Activated naive CD8-positive, alpha-beta T cell treated with anti-CD3 and anti-CD28 coated beads for 36 hours (primary cell): ENCODE measurements around the gene BFSP2. TPM values are rescaled to one million over a fixed set of nuclear protein-coding genes. Genes with fewer than 3 reads are reported as not detected.
A peak's percentile ranks its signal among the peaks of the same experiment; 100 is the strongest.

ENCODE experiments used
- DNase-seq: peaks from one replicate; pipeline ENCODE4 v3.0.0; 2021
- H3K27ac Mint-ChIP-seq: one replicate; pipeline ENCODE4 v1.8.0; 2022; ENCODE audit warnings: mild to moderate bottlenecking, moderate library complexity, mixed read lengths
- H3K27me3 Mint-ChIP-seq: one replicate; pipeline ENCODE4 v1.8.0; 2022; ENCODE audit warnings: mild to moderate bottlenecking, mixed read lengths
- H3K36me3 Mint-ChIP-seq: one replicate; pipeline ENCODE4 v1.8.0; 2021; ENCODE audit warnings: mild to moderate bottlenecking, mixed read lengths
- H3K4me1 Mint-ChIP-seq: one replicate; pipeline ENCODE4 v1.8.0; 2021; ENCODE audit warnings: mixed read lengths
- H3K4me3 Mint-ChIP-seq: one replicate; pipeline ENCODE4 v1.8.0; 2022; ENCODE audit warnings: mild to moderate bottlenecking, moderate library complexity, mixed read lengths
- H3K9me3 Mint-ChIP-seq: one replicate; pipeline ENCODE4 v1.8.0; 2022; ENCODE audit warnings: mixed read lengths
- total RNA-seq, 2 experiments: library from RNA; stranded (reverse); gene quantifications; one replicate each; pipeline ENCODE4 v1.2.3, GENCODE V29; 2021

The BFSP2 gene
- total RNA-seq, 2 experiments from 2014 or later = not detected

DNA sequence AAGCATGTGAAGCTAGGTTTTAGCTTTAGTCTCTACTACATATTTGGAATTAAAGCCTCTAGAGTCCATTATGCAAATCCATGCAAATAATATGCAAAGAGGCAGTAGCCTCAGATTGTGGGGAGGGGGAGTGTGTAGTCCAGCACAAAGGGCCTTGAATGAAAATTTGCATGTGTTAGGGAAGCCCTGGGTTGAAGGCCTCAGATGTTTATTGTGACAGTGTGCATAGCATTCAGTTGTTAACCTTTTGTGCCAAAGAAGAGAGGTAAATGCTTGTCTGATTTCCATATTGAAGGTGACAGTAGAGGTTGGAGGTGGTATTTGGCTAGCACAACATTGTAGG lies 24.5 kb upstream of the BFSP2 start:
- H3K4me3 Mint-ChIP-seq = no peak overlapping the region
- no peaks in the 10 kb centered on the region for H3K27me3 Mint-ChIP-seq
- H3K36me3 Mint-ChIP-seq = no peaks in the 10 kb centered on the region
- H3K4me1 Mint-ChIP-seq = no peaks in the 10 kb centered on the region
- DNase-seq = no peak
- no peak overlapping the region for H3K27ac Mint-ChIP-seq
- no peaks in the 10 kb centered on the region for H3K9me3 Mint-ChIP-seq

DNA sequence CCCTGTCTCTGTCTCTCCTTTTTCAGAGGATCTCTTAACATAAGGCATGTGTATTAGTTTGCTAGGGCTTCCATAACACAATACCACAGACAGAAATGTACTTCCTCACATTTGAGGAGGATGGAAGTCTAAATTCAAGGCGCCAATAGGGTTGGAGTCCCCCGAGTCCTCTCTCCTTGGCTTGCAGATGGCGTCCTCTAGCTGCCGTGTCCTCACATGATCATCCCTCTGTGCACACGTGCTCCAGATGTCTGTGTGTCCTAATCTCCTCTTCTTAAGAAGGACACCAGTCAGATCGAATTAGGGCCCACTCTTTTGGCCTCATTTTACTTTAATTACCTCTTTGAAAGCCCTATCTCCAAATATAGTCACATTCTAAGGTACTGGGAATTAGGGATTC lies 23.0 kb upstream of the BFSP2 start:
- no peaks in the 10 kb centered on the region for H3K36me3 Mint-ChIP-seq
- no peak overlapping the region for H3K27ac Mint-ChIP-seq
- H3K4me1 Mint-ChIP-seq = no peaks in the 10 kb centered on the region
- no peaks in the 10 kb centered on the region for H3K27me3 Mint-ChIP-seq
- H3K4me3 Mint-ChIP-seq = no peak overlapping the region
- H3K9me3 Mint-ChIP-seq = no peaks in the 10 kb centered on the region
- no peak for DNase-seq

DNA sequence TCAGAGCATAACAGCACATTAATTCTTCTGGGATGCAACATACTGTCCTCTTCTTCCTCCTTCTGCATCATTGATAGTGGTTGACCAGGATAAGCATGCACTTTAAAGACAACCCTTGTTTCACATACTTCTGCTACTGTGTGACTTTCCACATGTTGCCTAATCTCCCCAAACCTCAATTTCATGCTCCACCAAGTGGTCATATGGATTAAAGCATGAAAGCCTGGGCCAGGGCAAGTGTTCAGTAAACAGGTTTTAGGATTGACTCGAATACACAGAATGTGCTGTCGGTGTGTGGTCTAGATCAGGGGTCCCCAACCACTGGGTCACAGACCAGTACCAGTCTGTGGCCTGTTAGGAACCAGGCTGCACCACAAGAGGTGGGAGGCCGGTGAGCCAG lies 22.5 kb upstream of the BFSP2 start:
- Mint-ChIP-seq H3K27ac (no peak overlapping the region), H3K27me3 (no peaks in the 10 kb centered on the region), H3K36me3 (no peaks in the 10 kb centered on the region), H3K4me3 (no peak overlapping the region), H3K4me1 (no peaks in the 10 kb centered on the region), H3K9me3 (no peaks in the 10 kb centered on the region)
- DNase-seq = no peak

DNA sequence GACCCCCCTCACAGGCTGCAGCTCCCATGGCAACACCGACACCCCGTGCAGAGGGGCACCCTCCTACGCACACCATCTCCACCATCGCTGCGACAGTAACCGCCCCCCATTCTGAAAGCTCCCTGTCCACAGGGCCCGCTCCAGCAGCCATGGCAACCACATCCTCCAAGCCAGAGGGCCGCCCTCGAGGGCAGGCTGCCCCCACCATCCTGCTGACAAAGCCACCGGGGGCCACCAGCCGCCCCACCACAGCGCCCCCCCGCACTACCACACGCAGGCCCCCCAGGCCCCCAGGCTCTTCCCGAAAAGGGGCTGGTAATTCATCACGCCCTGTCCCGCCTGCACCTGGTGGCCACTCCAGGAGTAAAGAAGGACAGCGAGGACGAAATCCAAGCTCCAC lies 19.9 kb upstream of the BFSP2 start:
- no peak for DNase-seq
- Mint-ChIP-seq H3K9me3 (no peaks in the 10 kb centered on the region), H3K27me3 (no peaks in the 10 kb centered on the region), H3K27ac (no peak overlapping the region), H3K36me3 (no peaks in the 10 kb centered on the region), H3K4me1 (no peaks in the 10 kb centered on the region), H3K4me3 (no peak overlapping the region)

DNA sequence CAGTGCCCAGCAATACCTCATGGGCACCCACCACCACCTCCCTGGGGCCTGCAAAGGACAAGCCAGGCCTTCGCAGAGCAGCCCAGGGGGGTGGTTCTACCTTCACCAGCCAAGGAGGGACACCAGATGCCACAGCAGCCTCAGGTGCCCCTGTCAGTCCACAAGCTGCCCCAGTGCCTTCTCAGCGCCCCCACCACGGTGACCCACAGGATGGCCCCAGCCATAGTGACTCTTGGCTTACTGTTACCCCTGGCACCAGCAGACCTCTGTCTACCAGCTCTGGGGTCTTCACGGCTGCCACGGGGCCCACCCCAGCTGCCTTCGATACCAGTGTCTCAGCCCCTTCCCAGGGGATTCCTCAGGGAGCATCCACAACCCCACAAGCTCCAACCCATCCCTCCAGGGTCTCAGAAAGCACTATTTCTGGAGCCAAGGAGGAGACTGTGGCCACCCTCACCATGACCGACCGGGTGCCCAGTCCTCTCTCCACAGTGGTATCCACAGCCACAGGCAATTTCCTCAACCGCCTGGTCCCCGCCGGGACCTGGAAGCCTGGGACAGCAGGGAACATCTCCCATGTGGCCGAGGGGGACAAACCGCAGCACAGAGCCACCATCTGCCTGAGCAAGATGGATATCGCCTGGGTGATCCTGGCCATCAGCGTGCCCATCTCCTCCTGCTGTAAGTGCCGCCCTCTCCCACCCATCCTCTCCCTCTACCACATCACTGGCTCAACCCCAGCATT lies 19.2 kb upstream of the BFSP2 start:
- Mint-ChIP-seq H3K27ac (no peak overlapping the region), H3K4me3 (no peak overlapping the region), H3K4me1 (no peaks in the 10 kb centered on the region), H3K36me3 (no peaks in the 10 kb centered on the region), H3K27me3 (no peaks in the 10 kb centered on the region), H3K9me3 (no peaks in the 10 kb centered on the region)
- no peak for DNase-seq

DNA sequence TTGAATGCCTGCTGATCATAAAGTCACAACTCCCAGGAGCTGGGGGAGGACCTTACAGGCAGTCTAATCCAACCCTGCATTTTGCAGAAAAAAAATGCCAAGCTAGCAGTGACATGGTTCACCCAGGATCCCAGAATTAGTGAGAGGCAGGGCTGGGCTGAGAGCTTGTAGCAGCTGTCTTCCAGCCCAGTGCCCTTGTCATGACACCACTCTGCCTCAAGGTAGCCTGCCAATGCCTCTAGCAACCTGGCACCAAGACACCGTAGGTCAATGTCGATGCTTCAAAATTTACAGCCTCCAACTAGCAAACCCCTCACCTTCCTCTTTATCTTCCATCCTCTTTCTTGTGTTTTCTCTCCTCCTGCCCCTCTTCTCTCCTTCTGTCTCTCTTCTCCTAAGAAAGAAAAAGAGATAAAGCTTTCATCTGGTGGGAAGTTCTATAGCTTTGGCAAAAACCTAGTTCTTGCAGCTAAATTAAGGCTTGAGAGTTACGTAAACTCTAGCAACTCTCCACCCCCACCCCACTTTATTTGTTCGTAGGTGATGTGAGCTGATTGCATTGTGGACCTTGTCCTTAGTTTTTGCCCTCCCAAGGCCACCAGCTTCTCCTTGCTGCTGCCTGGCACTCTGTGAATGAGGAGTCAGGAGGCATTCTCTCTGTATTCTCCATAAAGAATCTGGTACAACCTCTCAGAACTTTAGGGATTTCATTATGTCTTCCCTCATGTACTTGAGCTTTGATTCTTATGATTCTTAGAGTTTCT lies 18.3 kb upstream of the BFSP2 start:
- Mint-ChIP-seq H3K4me3 (no peak overlapping the region), H3K4me1 (no peaks in the 10 kb centered on the region), H3K27ac (no peak overlapping the region), H3K36me3 (no peaks in the 10 kb centered on the region), H3K27me3 (no peaks in the 10 kb centered on the region), H3K9me3 (no peaks in the 10 kb centered on the region)
- no peak for DNase-seq

DNA sequence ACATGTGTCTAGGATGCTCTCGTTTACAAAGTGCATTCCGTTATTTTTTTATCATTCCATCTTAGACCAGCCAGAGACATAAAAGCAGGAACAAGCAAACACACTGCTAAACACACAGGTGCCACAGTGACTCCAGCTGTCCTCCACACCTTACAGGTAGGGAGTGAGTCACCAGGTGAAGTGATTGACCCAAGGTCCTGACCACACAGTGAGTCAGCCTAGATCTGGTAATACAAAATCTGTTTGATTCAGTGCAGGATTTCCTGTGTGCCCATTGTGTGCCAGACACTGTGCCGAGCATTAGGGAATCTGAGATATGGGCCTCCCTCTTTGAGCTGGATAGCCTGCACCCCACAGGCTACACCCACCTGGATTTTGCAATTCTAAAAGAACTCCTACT lies 16.7 kb upstream of the BFSP2 start:
- H3K36me3 Mint-ChIP-seq = no peaks in the 10 kb centered on the region
- no peak overlapping the region for H3K27ac Mint-ChIP-seq
- DNase-seq = no peak
- H3K4me3 Mint-ChIP-seq = no peak overlapping the region
- H3K9me3 Mint-ChIP-seq = no peaks in the 10 kb centered on the region
- no peaks in the 10 kb centered on the region for H3K4me1 Mint-ChIP-seq
- H3K27me3 Mint-ChIP-seq = no peaks in the 10 kb centered on the region

DNA sequence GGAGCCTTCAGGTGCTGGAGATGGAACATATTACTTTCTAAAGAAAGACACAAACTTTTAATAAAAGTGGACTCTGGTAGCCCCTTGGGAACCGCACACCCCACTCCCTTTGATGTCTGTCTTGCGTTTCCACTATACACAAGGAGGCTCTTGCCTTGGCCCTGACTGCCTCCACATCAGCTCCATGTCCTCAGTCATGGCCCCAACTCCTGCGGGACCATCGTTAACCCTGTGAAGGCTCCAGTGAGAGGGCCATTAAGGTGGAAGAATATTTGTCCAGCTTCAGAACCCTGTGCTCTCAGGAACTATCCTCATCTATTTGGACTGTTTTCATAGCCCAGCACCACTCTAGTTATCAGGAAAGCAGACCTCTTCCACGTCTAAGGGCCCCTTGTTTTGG lies 16.1 kb upstream of the BFSP2 start:
- H3K27me3 Mint-ChIP-seq = no peaks in the 10 kb centered on the region
- DNase-seq = no peak
- H3K4me3 Mint-ChIP-seq = no peak overlapping the region
- no peak overlapping the region for H3K27ac Mint-ChIP-seq
- no peaks in the 10 kb centered on the region for H3K36me3 Mint-ChIP-seq
- H3K9me3 Mint-ChIP-seq = no peaks in the 10 kb centered on the region
- no peaks in the 10 kb centered on the region for H3K4me1 Mint-ChIP-seq

DNA sequence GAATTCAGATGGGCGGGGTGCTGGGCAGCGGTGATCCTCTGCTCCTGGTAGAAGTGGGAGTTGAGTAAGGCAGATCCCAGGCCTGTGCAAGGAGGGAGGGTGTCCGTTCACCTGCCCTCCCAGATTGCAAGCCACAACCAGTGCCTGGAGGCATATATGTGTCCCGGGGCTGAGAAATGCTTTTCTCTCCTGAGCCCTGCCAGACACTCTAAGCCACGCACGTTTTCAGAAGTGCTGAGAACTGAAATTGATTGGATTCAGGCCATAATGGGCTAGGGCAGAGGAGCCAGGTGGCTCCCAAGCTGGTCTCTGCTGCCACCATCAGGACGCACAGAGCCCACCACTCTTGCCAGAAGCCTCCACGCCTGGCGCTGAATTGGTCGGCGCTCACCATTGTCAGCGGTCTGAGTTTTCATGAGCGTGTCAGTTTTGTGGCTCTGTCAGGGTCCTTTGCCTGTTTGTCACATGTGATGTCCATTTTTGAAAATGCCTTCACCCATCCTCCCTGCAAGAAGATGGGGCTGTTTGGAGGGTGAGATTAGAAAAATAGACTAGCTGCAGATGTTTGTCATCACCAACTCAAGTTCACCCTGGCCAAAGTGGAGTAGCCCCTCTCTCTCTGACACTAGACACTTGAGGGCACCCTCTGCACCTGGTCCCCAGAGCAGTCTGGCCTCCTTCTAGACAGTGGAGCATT lies 15.4 kb upstream of the BFSP2 start:
- no peaks in the 10 kb centered on the region for H3K9me3 Mint-ChIP-seq

DNA sequence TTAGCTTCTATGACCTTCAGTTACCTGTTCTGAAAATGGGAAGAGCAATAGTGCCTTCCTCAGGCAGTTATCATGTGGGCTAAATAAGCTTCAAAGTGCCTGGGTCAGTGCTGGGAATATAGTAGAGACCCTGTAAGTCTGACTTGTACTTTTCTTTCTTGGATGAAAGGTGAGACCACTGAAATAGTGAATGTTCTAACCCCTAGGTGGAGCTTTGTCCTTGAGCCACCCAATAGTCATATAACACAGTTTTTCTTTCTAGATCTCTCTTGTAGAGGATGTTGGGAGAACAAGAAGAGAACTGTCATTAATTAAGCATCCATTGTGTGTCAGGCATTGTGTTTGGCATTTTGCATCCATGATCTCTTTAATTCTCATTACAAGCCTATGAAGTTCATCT lies 13.0 kb upstream of the BFSP2 start:
- no peak overlapping the region for H3K27ac Mint-ChIP-seq
- H3K4me1 Mint-ChIP-seq = no peaks in the 10 kb centered on the region
- no peak for DNase-seq
- no peaks in the 10 kb centered on the region for H3K27me3 Mint-ChIP-seq
- H3K9me3 Mint-ChIP-seq = no peaks in the 10 kb centered on the region
- no peaks in the 10 kb centered on the region for H3K36me3 Mint-ChIP-seq
- H3K4me3 Mint-ChIP-seq = no peak overlapping the region

More for the DNA sequence above, 15.4 kb upstream of the BFSP2 start:
- Mint-ChIP-seq H3K4me1 (no peaks in the 10 kb centered on the region), H3K4me3 (no peak overlapping the region), H3K27me3 (no peaks in the 10 kb centered on the region), H3K36me3 (no peaks in the 10 kb centered on the region), H3K27ac (no peak overlapping the region)
- DNase-seq = peak; percentile 30

DNA sequence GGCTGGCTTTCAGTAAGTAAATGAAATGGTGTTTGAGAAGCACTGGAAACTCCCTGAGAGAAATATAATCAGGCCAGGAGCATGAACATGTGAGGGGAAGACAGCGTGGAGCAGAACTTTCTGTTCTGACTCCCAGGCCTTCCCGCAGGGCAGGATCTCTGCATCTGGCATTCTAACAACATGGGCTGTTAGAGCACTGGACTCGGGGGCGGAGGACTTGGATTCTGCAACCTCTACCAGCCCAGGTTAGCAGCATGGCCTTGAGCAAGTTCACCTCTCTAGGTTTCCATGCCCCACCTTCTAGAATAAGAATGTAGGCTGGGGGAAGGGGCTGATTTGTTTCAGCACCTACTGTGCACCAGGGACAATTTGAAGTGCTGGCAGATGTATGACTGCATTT lies 12.5 kb upstream of the BFSP2 start:
- H3K4me3 Mint-ChIP-seq = no peak overlapping the region
- H3K36me3 Mint-ChIP-seq = no peaks in the 10 kb centered on the region
- no peaks in the 10 kb centered on the region for H3K27me3 Mint-ChIP-seq
- H3K4me1 Mint-ChIP-seq = no peaks in the 10 kb centered on the region
- H3K27ac Mint-ChIP-seq = no peak overlapping the region
- H3K9me3 Mint-ChIP-seq = no peaks in the 10 kb centered on the region
- DNase-seq = no peak

DNA sequence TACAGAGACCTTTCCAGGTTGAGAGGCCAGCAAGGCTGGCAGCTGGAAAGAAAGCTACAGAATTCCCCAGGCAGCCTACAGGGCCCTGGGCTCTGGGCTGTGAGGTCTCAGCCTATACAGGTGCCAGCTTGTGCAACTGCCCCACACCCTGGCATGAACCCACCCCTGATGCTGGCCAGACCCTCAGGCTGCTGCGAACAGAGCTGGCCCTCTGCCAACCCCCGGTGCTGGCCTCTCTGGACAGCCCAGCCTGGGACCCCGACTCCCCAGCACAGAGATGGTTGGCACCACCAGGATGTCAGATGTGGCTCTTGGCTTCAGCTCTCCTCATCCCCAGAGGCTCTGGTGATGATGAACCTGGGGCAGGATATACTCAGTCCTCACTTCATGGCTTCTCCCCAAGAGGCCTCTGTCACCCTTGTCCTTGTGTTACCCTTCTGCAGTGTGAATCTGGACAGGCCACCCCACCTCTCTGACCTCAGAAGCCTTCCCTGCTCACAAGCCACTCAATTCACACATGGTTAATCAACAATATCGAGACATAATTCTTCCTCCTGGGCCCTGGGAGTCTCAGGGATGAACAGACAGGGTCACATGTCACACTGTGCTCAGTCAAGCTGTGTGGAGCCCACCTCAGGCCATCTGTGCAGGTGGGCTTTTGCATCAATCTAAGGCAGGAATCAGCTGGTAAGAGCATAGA lies 11.0 kb upstream of the BFSP2 start:
- Mint-ChIP-seq H3K27ac (no peak overlapping the region), H3K27me3 (no peaks in the 10 kb centered on the region), H3K4me3 (no peak overlapping the region), H3K9me3 (no peaks in the 10 kb centered on the region), H3K36me3 (no peaks in the 10 kb centered on the region), H3K4me1 (no peaks in the 10 kb centered on the region)
- no peak for DNase-seq

DNA sequence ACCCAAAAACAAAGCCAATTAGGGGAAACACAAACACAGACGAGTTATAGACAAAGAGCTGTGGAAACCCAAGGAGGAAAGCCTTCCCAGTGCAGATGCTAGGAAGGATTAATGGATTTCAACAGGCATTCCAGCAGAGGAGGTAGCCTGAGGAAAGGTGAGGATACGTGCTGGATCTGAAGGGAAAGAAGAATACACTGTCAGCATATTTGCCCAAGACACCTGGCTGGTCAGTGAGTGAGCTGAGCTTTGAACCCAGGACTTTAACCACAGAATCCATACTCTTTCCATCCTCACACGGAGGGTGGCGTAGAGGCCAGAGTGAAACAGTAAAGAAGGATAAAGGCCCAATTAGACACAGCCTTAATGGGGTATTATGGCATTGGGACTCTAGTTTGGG lies 9.1 kb upstream of the BFSP2 start:
- peaks cover 3% of the 10 kb centered on the region for H3K4me1 Mint-ChIP-seq
- no peaks in the 10 kb centered on the region for H3K27me3 Mint-ChIP-seq
- H3K36me3 Mint-ChIP-seq = peaks cover 3% of the 10 kb centered on the region
- no peak overlapping the region for H3K27ac Mint-ChIP-seq
- no peak for DNase-seq
- no peak overlapping the region for H3K4me3 Mint-ChIP-seq
- peaks cover 2% of the 10 kb centered on the region for H3K9me3 Mint-ChIP-seq

DNA sequence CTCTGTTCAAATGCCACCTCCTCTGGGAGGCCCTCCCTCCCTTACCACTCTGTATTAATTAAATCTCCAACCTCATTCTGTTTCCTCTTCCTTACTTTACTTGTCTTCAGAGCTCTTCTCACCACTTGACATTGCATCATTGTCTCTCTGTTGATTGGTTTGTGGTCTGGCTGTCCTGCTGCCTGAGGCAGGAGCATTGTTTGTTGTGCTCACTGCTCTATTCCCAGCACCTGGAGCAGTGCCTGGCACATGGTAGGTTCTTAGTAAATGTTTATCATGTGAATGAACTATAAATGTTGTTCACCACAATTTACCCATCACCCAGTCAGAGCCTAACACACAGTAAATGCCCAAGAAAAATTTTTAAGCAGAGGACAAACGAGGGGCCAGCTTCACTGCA lies 6.7 kb upstream of the BFSP2 start:
- H3K36me3 Mint-ChIP-seq = peaks cover 3% of the 10 kb centered on the region
- H3K4me3 Mint-ChIP-seq = no peak overlapping the region
- DNase-seq = no peak
- no peaks in the 10 kb centered on the region for H3K27me3 Mint-ChIP-seq
- no peak overlapping the region for H3K27ac Mint-ChIP-seq
- H3K9me3 Mint-ChIP-seq = peaks cover 2% of the 10 kb centered on the region
- peaks cover 3% of the 10 kb centered on the region for H3K4me1 Mint-ChIP-seq
